GM18505 (cell line): ENCODE results near the gene HSPH1.
"Not testable (repeated sequence)": the region's sequence is repeated elsewhere in the genome, so short reads cannot be mapped to it uniquely, and the experiment has no call there.

ENCODE experiments used
- ATAC-seq: cut with Tn5 transposase; IDR thresholded peaks from one replicate; pipeline ENCODE4 v1.9.1; 2021; ENCODE audit not compliant: unreplicated experiment
- POLR2A ChIP-seq: IDR thresholded peaks from 4 replicates; pipeline ENCODE4 v1.6.1; 2011; ENCODE audit warnings: borderline replicate concordance; ENCODE audit not compliant: insufficient read depth, insufficient read length; ENCODE audit errors: extremely low read depth

HSPH1 gene

GRCh38 chr13:31195616-31196015, 33.9 kb upstream of the HSPH1 start:
- ATAC-seq, result no peak
- TF ChIP-seq POLR2A, result no peak

DNA sequence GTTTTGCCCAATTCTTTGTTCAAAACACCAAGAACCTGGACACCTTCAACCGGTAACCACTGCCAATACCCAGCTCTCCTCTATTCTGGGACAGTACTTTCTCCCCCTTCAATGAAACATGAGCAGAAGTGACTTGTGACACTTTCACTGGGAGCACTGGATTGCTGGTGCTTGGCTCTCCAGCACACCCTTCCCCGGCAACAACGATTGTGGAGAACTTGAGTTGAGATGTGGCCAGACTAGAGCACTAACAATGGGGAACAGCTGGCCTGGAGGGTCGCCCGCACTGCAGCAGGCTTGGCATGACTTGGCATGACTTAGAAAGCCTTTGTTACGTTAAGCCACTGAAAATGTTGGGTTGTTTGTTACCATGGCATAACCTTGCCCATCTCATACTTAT, 30.6 kb upstream of the HSPH1 start:
- no peak for TF ChIP-seq POLR2A

DNA sequence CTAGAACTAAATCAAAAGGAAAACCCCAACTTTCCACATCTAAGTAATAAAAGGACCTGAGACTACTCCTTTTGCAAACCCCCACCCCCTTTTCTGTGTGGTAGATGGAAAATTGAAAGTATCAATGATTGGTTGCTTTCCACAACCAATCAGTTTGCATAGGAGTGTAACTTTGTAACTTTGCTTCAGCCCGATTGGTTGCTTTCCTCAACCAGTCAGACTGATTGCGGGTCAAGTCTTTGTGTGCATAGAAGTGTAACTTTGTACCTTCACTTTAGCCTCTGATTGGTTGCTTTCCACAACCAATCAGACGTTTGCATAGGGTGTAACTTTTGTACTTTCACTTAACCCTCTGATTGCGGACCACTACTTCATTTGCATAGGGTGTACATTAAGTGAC, 30.0 kb upstream of the HSPH1 start:
- no peak for TF ChIP-seq POLR2A
- no peak for ATAC-seq

More for the DNA sequence above, 30.6 kb upstream of the HSPH1 start:
- ATAC-seq, result no peak

DNA sequence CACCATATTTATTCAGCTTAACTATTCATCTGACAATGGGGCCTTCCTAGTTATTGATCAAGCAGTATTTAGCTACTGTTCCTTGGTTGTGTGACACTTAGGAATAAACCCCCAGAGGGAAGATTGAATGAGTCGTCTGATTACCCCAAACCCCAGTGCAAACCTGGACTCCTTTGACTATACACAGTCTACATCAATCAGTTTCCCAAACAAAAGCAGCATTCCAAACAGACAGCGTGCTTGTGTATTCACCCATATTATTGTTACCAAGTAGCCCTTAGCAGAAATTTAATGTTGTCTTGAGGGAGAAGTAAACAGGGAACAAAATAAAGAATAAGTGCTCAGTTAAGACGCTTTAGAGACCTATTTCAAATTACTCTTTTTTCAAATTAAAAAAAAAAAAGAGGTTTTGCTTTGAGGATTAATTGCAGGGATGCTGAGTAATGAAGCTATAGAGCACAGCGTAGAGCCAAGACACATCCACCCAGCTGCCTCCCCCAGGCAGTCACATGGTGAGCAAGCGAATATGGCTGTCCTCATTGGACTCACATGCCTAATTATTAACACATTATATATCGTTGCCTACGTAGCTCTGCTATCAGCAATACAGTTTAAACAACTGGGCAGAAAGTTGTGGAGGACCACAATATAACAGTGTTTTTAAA, 23.4 kb upstream of the HSPH1 start:
- no peak for TF ChIP-seq POLR2A
- no peak for ATAC-seq

DNA sequence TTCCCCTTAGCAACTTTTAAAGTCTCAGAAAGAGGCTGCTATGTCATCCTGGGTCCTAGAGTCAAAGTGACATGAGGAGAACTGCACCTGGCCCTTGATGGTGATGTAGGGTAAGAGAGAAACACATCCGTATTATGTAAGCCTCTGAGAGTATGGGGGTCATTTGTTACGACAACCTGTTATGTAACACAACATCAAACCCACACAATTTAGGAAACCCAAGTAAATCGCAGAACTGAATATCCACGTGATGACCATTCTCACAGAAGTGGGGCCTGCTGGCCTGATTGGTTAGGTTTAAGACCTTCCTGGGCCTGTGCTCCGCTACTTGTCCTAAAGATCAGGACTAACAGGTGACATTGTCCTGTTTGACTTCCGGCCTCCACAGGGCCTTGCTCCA, 22.7 kb upstream of the HSPH1 start:
- no peak for ATAC-seq

GRCh38 chr13:31182987-31183386, 21.3 kb upstream of the HSPH1 start:
- ATAC-seq, result no peak
- TF ChIP-seq POLR2A, result no peak

More for the DNA sequence above, 22.7 kb upstream of the HSPH1 start:
- TF ChIP-seq POLR2A, result no peak

DNA sequence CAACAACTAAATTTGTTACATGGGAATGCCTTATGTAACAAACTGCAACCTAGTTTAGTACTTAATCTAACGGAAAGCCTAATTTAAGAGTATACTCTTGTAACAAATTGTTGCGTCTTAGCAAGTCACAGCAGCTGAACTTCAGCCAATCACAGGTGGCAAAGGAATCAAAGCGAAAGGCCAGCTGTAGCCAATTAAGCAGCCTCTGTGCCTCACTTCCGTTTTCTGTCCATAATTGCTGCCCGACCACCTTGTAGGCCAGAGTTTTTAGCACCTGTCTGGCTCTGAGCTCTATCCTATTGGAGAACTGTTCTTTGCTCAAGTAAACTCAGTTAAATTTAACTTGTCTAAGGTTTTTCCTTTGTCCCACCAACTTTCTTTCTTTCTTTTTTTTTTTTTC, 18.1 kb upstream of the HSPH1 start:
- ATAC-seq, result no peak
- no peak for TF ChIP-seq POLR2A

- no peak for ATAC-seq
- TF ChIP-seq POLR2A, result no peak
Observed at GRCh38 chr13:31179241-31179640, 17.5 kb upstream of the HSPH1 start.

GRCh38 chr13:31177813-31178495, 16.2 kb upstream of the HSPH1 start:
- ATAC-seq, result not testable (repeated sequence)

DNA sequence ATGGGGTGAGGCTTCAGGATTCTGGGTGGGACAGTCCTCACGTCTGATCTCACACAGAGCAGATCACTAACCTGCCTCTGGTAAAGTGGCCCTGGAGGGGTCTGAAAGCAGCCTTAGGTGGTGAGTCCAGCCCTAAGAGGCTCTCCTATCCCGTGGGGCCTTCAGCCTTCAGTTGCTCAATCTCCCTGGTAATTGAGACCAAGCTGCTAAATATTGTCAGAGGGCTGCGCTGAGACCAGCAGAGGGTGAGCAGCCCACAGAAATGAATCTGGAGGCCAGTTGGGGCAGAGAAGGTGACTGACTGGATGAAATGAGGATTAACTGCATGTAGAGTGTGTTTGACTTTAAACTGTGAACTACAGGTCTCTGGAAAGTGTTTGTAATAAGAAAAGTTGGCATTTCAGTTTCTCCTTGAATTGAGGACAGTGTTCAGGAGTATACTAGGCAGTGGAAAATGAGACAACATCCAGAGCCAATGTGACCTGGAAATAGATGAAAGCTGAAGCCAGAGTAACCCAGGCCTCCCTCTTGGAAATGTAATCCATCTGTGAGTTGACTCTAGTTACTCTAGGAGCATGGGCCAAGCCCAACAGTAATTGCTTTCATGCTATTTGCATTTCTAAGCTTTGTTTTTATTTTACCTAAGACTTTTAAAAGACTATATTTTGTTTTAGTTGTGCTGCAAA, 14.3 kb upstream of the HSPH1 start:
- TF ChIP-seq POLR2A, result no peak
- ATAC-seq, result no peak

DNA sequence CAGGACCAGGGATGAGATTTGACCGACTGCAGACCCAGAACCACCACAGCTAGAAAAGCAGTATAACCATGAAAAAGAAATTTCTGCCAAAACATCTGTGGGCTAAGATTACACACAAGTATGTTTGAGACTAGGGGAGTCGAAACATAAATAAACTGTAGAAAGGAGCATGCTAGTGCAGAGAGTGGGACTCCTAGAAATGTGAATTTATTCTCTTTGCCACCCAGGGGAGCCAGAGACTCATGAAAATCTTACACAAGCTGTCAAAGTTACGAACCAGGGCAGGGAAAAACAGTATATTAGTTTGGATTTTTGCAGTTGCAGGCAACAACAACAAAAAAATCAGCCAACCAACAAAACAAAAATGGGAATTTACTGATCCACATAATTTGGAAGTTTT, 12.3 kb upstream of the HSPH1 start:
- ATAC-seq, result no peak

GRCh38 chr13:31172535-31172934, 10.8 kb upstream of the HSPH1 start:
- ATAC-seq, result no peak
- no peak for TF ChIP-seq POLR2A

More for the DNA sequence above, 12.3 kb upstream of the HSPH1 start:
- TF ChIP-seq POLR2A, result no peak

DNA sequence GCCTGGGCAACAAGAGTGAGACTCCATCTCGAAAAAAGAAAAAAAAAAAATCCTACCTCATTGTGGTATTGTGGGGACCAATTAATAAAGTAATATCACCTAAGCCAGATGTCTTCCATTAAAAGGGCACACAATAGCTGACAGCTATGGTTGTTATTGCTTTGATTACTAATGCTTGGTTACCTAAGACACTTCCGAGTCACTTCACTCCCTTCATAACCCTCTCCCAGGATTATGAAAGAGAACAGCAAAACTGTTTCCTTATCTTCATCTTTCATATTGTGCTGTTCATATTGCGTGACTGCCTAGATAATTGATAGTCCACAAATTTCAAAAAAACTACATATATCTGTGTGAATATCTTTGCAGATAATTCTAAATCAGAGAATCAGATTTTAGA, 10.3 kb upstream of the HSPH1 start:
- TF ChIP-seq POLR2A, result no peak
- ATAC-seq, result no peak

- no peak for TF ChIP-seq POLR2A
- ATAC-seq, result no peak
Observed at GRCh38 chr13:31168736-31169135, 7.0 kb upstream of the HSPH1 start.
